Measurements from ENCODE around the gene IL20RB.
A peak's percentile ranks its signal among the peaks of the same experiment; 100 is the strongest.

IL20RB gene

DNA sequence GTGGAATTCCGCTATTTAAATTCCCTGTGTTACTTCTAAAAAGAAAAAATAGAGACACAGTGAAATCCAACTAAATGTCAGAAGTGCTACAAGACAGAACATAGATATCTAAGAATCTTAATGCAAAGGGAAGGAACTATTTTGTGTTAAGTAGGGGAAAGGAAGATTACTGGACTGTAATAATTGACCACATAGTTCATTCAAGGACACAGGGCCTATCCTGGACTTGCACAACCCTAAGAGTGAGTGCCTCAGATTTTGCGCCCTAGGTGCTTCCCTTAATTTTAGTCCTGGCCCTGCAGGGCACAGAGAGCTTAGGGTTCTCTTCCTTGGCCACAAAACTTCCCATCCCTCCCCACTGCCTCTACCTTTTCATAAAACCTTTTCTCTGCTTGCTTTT is 3.5 kb upstream of the IL20RB start:
- DNase-seq (ENCODE audit: low read depth), result peak; percentile 38
- TF ChIP-seq, protein P1, sequence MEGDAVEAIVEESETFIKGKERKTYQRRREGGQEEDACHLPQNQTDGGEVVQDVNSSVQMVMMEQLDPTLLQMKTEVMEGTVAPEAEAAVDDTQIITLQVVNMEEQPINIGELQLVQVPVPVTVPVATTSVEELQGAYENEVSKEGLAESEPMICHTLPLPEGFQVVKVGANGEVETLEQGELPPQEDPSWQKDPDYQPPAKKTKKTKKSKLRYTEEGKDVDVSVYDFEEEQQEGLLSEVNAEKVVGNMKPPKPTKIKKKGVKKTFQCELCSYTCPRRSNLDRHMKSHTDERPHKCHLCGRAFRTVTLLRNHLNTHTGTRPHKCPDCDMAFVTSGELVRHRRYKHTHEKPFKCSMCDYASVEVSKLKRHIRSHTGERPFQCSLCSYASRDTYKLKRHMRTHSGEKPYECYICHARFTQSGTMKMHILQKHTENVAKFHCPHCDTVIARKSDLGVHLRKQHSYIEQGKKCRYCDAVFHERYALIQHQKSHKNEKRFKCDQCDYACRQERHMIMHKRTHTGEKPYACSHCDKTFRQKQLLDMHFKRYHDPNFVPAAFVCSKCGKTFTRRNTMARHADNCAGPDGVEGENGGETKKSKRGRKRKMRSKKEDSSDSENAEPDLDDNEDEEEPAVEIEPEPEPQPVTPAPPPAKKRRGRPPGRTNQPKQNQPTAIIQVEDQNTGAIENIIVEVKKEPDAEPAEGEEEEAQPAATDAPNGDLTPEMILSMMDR (conservative IDR thresholded peaks at IDR 0.05; ENCODE audit: low read depth, low read length), result no peak
- no peak overlapping the region for H3K4me3 ChIP-seq (ENCODE audit: low read depth, low read length)

DNA sequence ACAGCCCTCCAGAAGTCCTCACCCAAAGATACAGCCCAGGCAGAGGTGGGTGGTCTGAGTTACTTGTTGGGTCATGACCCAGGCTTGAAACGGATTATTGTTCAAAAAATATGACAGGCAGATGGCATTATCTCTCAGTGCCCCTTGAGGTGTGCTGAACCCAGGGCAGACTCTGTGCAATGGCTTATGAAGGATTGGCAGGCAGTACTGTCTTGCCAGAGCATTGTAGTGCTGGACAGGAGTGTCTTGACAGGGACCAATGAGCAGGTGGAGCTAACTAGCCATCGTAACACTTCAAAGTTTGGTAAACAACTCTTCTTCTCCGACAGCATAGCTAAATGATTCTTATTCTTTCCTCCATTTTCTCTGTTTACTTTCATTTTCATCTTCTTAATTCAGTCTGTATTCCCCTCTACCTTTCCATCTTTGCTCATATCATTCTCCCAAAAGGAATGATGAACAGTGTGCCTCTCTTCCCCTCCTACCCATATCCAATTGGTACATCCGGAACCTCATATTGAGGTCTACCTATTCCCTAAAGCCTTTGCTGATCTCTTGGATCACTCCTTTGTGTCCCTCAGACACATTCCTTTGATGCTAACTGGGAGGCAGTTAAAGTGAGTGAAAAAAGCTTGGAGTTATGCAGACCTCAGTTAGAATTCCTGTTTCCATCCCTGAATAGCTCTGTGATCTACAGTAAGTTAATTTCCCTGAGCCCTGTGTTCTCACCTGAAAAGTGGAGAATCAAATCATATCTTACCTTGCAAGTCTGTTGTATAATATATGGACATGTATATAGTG is 2.6 kb upstream of the IL20RB start:
- TF ChIP-seq, protein P1 (conservative IDR thresholded peaks at IDR 0.05; ENCODE audit: low read depth, low read length), result no peak
- H3K4me3 ChIP-seq (ENCODE audit: low read depth, low read length), result no peak overlapping the region
- no peak for DNase-seq (ENCODE audit: low read depth)

DNA sequence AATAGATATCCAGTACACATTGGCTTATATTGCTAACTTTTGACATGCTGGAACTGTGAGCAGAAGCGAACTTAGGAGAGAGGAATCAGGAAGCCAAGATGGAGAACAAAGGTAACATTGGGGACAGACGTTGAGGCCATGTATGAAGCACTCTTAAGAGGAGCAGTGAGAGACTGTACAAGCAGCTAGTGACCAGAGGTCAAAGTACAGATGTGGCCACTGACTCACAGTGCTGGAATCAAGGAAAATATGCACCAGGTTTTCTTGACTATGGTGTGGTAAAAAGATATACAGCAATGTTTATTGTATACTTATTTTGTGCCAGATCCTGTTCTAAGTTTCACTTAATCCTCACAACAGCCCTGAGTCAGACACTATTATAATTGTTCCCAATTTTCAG is 2.0 kb upstream of the IL20RB start:
- H3K4me3 ChIP-seq (ENCODE audit: low read depth, low read length), result no peak overlapping the region
- peak; percentile 94 for DNase-seq (ENCODE audit: low read depth)
- TF ChIP-seq, protein P1 (conservative IDR thresholded peaks at IDR 0.05; ENCODE audit: low read depth, low read length), result no peak

DNA sequence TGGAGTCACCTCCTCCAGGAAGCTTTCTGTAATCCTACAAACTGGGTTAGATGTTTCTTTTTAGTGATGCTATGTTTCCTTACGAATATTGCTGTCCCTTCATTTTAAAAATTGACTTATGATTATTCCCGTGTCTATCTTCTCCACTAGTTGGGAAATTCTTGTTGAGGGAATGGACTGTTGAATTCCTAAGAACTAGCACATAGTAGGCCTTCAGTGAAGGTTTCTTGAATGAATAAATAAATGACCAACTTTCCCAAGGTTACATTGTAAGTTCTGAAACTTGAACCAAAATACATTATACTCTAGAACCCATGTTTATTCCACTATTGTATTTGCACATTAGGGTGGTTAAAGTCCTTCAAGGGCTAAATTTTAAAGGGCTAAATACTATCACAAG is 812 bp upstream of the IL20RB start:
- H3K4me3 ChIP-seq (ENCODE audit: low read depth, low read length), result no peak overlapping the region
- DNase-seq (ENCODE audit: low read depth), result no peak
- TF ChIP-seq, protein P1 (conservative IDR thresholded peaks at IDR 0.05; ENCODE audit: low read depth, low read length), result no peak

DNA sequence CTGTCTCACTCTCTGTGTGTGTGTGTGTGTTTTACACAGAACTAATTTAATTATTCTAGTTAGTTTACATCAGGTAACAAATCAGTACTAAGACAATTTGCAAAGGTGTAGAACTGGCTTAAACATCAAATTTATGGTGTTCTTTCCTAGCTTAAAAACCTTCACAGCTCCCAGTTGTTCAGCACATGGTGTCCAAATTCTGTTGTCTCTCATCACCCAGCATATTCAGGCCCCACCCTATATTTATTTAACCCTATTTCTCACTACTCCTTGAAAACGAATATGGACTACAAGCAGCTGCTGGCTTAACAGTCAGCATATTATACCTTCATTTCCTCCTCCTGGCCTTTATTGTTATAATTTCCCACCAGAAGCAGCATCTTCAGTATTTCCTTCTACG is 1.2 kb downstream of the IL20RB start:
- DNase-seq (ENCODE audit: low read depth), result no peak
- TF ChIP-seq, protein P1 (conservative IDR thresholded peaks at IDR 0.05; ENCODE audit: low read depth, low read length), result no peak
- no peak overlapping the region for H3K4me3 ChIP-seq (ENCODE audit: low read depth, low read length)

DNA sequence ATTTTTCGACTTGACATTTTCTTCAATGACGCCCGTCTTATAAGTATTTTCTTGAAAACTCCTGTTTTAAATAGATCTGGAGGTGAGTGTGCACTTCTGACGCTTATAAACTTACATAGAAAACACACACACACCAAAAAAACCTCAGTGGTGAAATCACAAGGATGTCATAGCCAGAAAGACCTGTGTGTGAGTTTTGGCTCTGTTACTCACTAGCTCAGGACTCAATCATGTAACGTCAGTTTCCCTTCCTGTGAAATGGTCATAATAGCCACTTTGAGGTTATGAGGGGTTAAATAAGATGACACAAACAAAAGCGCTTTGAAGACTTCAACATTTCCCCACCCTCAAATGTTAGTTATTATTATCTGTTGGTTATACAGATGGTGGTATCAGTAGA is 1.8 kb downstream of the IL20RB start:
- no peak overlapping the region for H3K4me3 ChIP-seq (ENCODE audit: low read depth, low read length)
- no peak for DNase-seq (ENCODE audit: low read depth)
- TF ChIP-seq, protein P1 (conservative IDR thresholded peaks at IDR 0.05; ENCODE audit: low read depth, low read length), result no peak
